ENCODE results near the gene AP2B1.
"Not testable (repeated sequence)": the region's sequence is repeated elsewhere in the genome, so short reads cannot be mapped to it uniquely, and the experiment has no call there.

The AP2B1 gene

GRCh38 chr17:35700150-35700549 is 113.0 kb downstream of the AP2B1 start:
- no peak for DNase-seq (ENCODE audit: low read depth in 2 of 2)

GRCh38 chr17:35701491-35701890 is 114.4 kb downstream of the AP2B1 start:
- no peak for DNase-seq (ENCODE audit: low read depth in 2 of 2)

GRCh38 chr17:35703308-35703707 is 116.2 kb downstream of the AP2B1 start:
- DNase-seq (ENCODE audit: low read depth in 2 of 2): not testable (repeated sequence)

GRCh38 chr17:35705230-35705629 is 118.1 kb downstream of the AP2B1 start:
- DNase-seq (ENCODE audit: low read depth in 2 of 2): no peak

- DNase-seq (ENCODE audit: low read depth in 2 of 2): no peak
Measured at GRCh38 chr17:35705705-35706104, 118.6 kb downstream of the AP2B1 start.

GRCh38 chr17:35708149-35708548 is 121.0 kb downstream of the AP2B1 start:
- no peak for DNase-seq (ENCODE audit: low read depth in 2 of 2)

- no peak for DNase-seq (ENCODE audit: low read depth in 2 of 2)
Measured at GRCh38 chr17:35708951-35709350, 121.8 kb downstream of the AP2B1 start.

GRCh38 chr17:35709874-35710273 is 122.8 kb downstream of the AP2B1 start:
- no peak for DNase-seq (ENCODE audit: low read depth in 2 of 2)

- DNase-seq (ENCODE audit: low read depth in 2 of 2): no peak
Measured at GRCh38 chr17:35710950-35711349, 123.8 kb downstream of the AP2B1 start.

GRCh38 chr17:35713069-35713728 is 126.1 kb downstream of the AP2B1 start:
- DNase-seq (ENCODE audit: low read depth in 2 of 2): no peak

GRCh38 chr17:35714988-35715387 is 127.9 kb downstream of the AP2B1 start:
- no peak for DNase-seq (ENCODE audit: low read depth in 2 of 2)

- no peak for DNase-seq (ENCODE audit: low read depth in 2 of 2)
Measured at GRCh38 chr17:35715416-35715815, 128.3 kb downstream of the AP2B1 start.

- DNase-seq (ENCODE audit: low read depth in 2 of 2): no peak
Measured at GRCh38 chr17:35716173-35716572, 129.1 kb downstream of the AP2B1 start.

GRCh38 chr17:35716897-35717465 is 129.9 kb downstream of the AP2B1 start:
- DNase-seq (ENCODE audit: low read depth in 2 of 2): no peak

- no peak for DNase-seq (ENCODE audit: low read depth in 2 of 2)
Measured at GRCh38 chr17:35717475-35717874, 130.4 kb downstream of the AP2B1 start.

GRCh38 chr17:35723735-35724134 is 136.6 kb downstream of the AP2B1 start:
- DNase-seq (ENCODE audit: low read depth in 2 of 2): no peak

GRCh38 chr17:35725058-35725457 is 137.9 kb downstream of the AP2B1 start:
- no peak for DNase-seq (ENCODE audit: low read depth in 2 of 2)

- DNase-seq (ENCODE audit: low read depth in 2 of 2): no peak
Measured at GRCh38 chr17:35725802-35726126, 138.6 kb downstream of the AP2B1 start.

- DNase-seq (ENCODE audit: low read depth in 2 of 2): no peak
Measured at GRCh38 chr17:35726127-35726952, 139.2 kb downstream of the AP2B1 start.

GRCh38 chr17:35726953-35727460 is 139.9 kb downstream of the AP2B1 start:
- no peak for DNase-seq (ENCODE audit: low read depth in 2 of 2)

- no peak for DNase-seq (ENCODE audit: low read depth in 2 of 2)
Measured at GRCh38 chr17:35727635-35728034, 140.5 kb downstream of the AP2B1 start.

GRCh38 chr17:35728551-35728950 is 141.4 kb downstream of the AP2B1 start:
- DNase-seq (ENCODE audit: low read depth in 2 of 2): no peak

GRCh38 chr17:35729405-35729833 is 142.3 kb downstream of the AP2B1 start:
- no peak for DNase-seq (ENCODE audit: low read depth in 2 of 2)
